Measurements from ENCODE around the gene PER3. TPM values are rescaled to one million over a fixed set of nuclear protein-coding genes. Genes with fewer than 3 reads are reported as not detected.

The PER3 gene
- total and polyA plus RNA-seq, 9 of the 15 experiments (the other 6 are each of a cell fraction or from before 2014, with no cell fraction given) = 11.9 to 22.5 (median 14.6) TPM

DNA sequence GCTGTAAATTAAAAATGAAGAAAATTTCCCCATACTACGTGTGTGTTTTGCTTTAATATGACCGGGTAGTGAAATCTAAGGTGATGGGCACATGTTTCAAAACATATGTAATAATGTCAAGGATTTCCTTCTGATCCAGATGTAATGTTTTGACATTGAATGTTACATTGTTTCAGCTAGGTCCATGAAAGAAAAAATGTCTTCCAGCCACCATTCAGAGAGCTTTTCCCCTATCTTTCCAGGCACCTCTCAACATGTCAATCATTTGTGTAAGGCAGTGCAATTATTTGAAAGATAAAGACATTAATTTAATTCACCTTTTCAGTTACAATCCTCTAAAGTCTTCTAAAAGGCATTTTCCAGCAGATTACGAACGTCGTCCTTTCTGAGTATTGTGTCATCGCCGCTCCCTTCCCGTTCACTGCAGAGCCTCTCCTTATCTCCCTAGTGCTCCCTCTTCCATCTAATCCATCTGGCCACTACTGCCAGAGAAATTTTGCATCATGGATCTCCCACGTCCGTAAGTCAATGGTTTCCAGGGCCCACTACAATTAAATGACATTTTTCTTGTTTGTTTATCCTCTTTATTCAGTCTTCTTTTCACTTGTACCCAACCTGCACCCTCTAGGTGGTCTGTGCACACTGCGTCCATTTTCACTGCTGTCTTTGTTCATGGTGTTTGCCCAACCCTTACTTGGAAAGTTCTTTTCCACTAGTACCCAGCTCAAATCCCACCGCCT is 14.2 kb upstream of the PER3 start (continued):
- TF ChIP-seq, protein P1, sequence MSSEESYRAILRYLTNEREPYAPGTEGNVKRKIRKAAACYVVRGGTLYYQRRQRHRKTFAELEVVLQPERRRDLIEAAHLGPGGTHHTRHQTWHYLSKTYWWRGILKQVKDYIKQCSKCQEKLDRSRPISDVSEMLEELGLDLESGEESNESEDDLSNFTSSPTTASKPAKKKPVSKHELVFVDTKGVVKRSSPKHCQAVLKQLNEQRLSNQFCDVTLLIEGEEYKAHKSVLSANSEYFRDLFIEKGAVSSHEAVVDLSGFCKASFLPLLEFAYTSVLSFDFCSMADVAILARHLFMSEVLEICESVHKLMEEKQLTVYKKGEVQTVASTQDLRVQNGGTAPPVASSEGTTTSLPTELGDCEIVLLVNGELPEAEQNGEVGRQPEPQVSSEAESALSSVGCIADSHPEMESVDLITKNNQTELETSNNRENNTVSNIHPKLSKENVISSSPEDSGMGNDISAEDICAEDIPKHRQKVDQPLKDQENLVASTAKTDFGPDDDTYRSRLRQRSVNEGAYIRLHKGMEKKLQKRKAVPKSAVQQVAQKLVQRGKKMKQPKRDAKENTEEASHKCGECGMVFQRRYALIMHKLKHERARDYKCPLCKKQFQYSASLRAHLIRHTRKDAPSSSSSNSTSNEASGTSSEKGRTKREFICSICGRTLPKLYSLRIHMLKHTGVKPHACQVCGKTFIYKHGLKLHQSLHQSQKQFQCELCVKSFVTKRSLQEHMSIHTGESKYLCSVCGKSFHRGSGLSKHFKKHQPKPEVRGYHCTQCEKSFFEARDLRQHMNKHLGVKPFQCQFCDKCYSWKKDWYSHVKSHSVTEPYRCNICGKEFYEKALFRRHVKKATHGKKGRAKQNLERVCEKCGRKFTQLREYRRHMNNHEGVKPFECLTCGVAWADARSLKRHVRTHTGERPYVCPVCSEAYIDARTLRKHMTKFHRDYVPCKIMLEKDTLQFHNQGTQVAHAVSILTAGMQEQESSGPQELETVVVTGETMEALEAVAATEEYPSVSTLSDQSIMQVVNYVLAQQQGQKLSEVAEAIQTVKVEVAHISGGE (CRISPR knock-in tag; IDR thresholded peaks at IDR 0.05) = no peak
- TF ChIP-seq TCF3 (CRISPR knock-in tag; IDR thresholded peaks at IDR 0.05) (peak; percentile 56), HDAC2 (IDR thresholded peaks at IDR 0.05) (peak; percentile 60; the same call in 1 of the 2 replicates), NBN (IDR thresholded peaks at IDR 0.05; ENCODE audit: low read depth) (0 out of 2 replicates have a peak, but pooled peaks have one; percentile 39), HLTF (IDR thresholded peaks at IDR 0.05) (no peak), YY1 (IDR thresholded peaks at IDR 0.05; ENCODE audit: borderline replicate concordance in 1 of 3, control insufficient read depth in 1 of 3, extremely low read depth in 1 of 3, insufficient read depth in 3 of 3, insufficient read length in 1 of 3, insufficient replicate concordance in 2 of 3, low read depth in 1 of 3, low read length in 2 of 3) (peak in 1 of 3 experiments; percentile 58), CSDE1 (IDR thresholded peaks at IDR 0.05) (0 out of 4 replicates have a peak, but pooled peaks of 1 of the 2 experiments have one; percentile 15), ZNF165 (CRISPR knock-in tag; IDR thresholded peaks at IDR 0.05; ENCODE audit: borderline replicate concordance) (no peak), CEBPB (tag; IDR thresholded peaks at IDR 0.05) (peak; percentile 89), TBL1XR1 (IDR thresholded peaks at IDR 0.05; ENCODE audit: low read length in 2 of 2) (peak in 1 of 2 experiments; percentile 48; a peak in 1 of 4 replicates), ARID2 (IDR thresholded peaks at IDR 0.05) (0 out of 2 replicates have a peak, but pooled peaks have one; percentile 18), MIER1 (IDR thresholded peaks at IDR 0.05; ENCODE audit: low read depth) (no peak), ATF7 (IDR thresholded peaks at IDR 0.05) (peak; percentile 51; the same call in 1 of the 2 replicates), FOXA1 (IDR thresholded peaks at IDR 0.05; ENCODE audit: borderline replicate concordance) (no peak), EP400 (IDR thresholded peaks at IDR 0.05) (0 out of 2 replicates have a peak, but pooled peaks have one; percentile 13), LEF1 (IDR thresholded peaks at IDR 0.05) (peak; percentile 34; the same call in 1 of the 2 replicates), CREM (IDR thresholded peaks at IDR 0.05; ENCODE audit: low read depth) (peak; percentile 68), RBM39 (optimal IDR thresholded peaks at IDR 0.05; ENCODE audit: low read depth, low read length) (no peak), CBFA2T3 (IDR thresholded peaks at IDR 0.05) (peak; percentile 58), LCOR (CRISPR knock-in tag; IDR thresholded peaks at IDR 0.05) (0 out of 2 replicates have a peak, but pooled peaks have one; percentile 22)
- TF ChIP-seq, protein P2, sequence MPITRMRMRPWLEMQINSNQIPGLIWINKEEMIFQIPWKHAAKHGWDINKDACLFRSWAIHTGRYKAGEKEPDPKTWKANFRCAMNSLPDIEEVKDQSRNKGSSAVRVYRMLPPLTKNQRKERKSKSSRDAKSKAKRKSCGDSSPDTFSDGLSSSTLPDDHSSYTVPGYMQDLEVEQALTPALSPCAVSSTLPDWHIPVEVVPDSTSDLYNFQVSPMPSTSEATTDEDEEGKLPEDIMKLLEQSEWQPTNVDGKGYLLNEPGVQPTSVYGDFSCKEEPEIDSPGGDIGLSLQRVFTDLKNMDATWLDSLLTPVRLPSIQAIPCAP (CRISPR knock-in tag; IDR thresholded peaks at IDR 0.05; ENCODE audit: borderline replicate concordance) = no peak
- TF ChIP-seq, protein P3, sequence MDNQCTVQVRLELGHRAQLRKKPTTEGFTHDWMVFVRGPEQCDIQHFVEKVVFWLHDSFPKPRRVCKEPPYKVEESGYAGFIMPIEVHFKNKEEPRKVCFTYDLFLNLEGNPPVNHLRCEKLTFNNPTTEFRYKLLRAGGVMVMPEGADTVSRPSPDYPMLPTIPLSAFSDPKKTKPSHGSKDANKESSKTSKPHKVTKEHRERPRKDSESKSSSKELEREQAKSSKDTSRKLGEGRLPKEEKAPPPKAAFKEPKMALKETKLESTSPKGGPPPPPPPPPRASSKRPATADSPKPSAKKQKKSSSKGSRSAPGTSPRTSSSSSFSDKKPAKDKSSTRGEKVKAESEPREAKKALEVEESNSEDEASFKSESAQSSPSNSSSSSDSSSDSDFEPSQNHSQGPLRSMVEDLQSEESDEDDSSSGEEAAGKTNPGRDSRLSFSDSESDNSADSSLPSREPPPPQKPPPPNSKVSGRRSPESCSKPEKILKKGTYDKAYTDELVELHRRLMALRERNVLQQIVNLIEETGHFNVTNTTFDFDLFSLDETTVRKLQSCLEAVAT (IDR thresholded peaks at IDR 0.05) = peak in 1 of 2 experiments; percentile 70; a peak in 2 of 4 replicates

Measured in K562 (cell line).